Tibial nerve (tissue), 3 donors: Measurements from ENCODE around the gene TCEANC.

ENCODE experiments used
- CTCF ChIP-seq, 5 experiments: fragments of 200-600 bp in 3 of 5; fragments of 450-650 bp in 2 of 5; sonication (generic) in 3 of 5; IDR thresholded peaks; one replicate each; pipeline ENCODE4 v1.5.1; 2016 to 2019; ENCODE audit warnings: antibody characterized with exemption in 5 of 5, mild to moderate bottlenecking in 3 of 5, moderate library complexity in 2 of 5
- POLR2A ChIP-seq, 2 donors: fragments of 450-650 bp; IDR thresholded peaks; one replicate each; pipeline ENCODE4 v1.6.1; 2017; ENCODE audit warnings: antibody characterized with exemption in 2 of 2, mild to moderate bottlenecking in 2 of 2, moderate library complexity in 2 of 2

GRCh38 chrX:13669246-13669737 is 16.4 kb downstream of the TCEANC start:
- no peak for TF ChIP-seq CTCF (IDR thresholded peaks at IDR 0.05)
- no peak for TF ChIP-seq POLR2A (IDR thresholded peaks at IDR 0.05)
